H1 (cell line): ENCODE data around the gene CRNKL1. TPM values are rescaled to one million over a fixed set of nuclear protein-coding genes. Genes with fewer than 3 reads are reported as not detected.

ENCODE experiments used
- CBX8 ChIP-seq: fragments of 300-800, 300-1000 bp; sonication (generic); IDR thresholded peaks from 2 replicates; pipeline ENCODE4 v1.7.1; 2016; ENCODE audit warnings: low read depth, low read length, borderline replicate concordance
- CTBP2 ChIP-seq: IDR thresholded peaks from 2 replicates; pipeline ENCODE4 v1.7.0; 2011; ENCODE audit warnings: borderline replicate concordance, mild to moderate bottlenecking, moderate library complexity, mixed read lengths, low read length; ENCODE audit not compliant: insufficient read depth, insufficient read length
- EZH2 ChIP-seq: fragments of 200-600 bp; sonication (generic); IDR thresholded peaks from 2 replicates; pipeline ENCODE4 v1.7.1; 2012; ENCODE audit warnings: low read depth, mild to moderate bottlenecking, moderate library complexity, low read length, inconsistent platforms; ENCODE audit not compliant: severe bottlenecking
- RBBP5 ChIP-seq: IDR thresholded peaks from 2 replicates; pipeline ENCODE4 v1.7.1; 2012; ENCODE audit warnings: low read depth, mild to moderate bottlenecking, inconsistent platforms, low read length, moderate library complexity, borderline replicate concordance
- RXRA ChIP-seq: IDR thresholded peaks from 2 replicates; pipeline ENCODE4 v1.6.1; 2011; ENCODE audit warnings: low read depth, mild to moderate bottlenecking, low read length, moderate library complexity; ENCODE audit not compliant: insufficient read depth
- TCF12 ChIP-seq: IDR thresholded peaks from 2 replicates; pipeline ENCODE4 v1.6.1; 2011; ENCODE audit warnings: low read depth, mild to moderate bottlenecking, low read length
- polyA plus RNA-seq, 7 experiments: library from polyadenylated mRNA; depleted of rRNA in 3 of 7; stranded (reverse) in 5 of 7; unstranded in 2 of 7; fragments of >200 nt in 5 of 7; fragments of 200-250 nt in 2 of 7; gene quantifications; 1 replicate in 5 of 7; 2 replicates in 1 of 7; 4 replicates in 1 of 7; pipeline versions ENCODE4 v1.2.1 to v1.2.3, GENCODE V29; 2011 to 2013; ENCODE audit warnings: missing spikeins in 2 of 7, mixed read lengths in 2 of 7
- total RNA-seq: library from RNA; stranded (reverse); fragmentation: NEBNext Ultra II Directional; extraction: Animal tissue kit (Norgen Biotek cat#: 25700); gene quantifications from 2 replicates; pipeline ENCODE4 v1.2.1, GENCODE V29; 2021
- TF ChIP-seq, protein P1 (sequence below), 3 experiments: IDR thresholded peaks; 1 replicate in 2 of 3; 2 replicates in 1 of 3; pipeline versions ENCODE4 v1.5.1 to v1.6.1; 2011; ENCODE audit warnings: low read length in 3 of 3, mild to moderate bottlenecking in 3 of 3, inconsistent platforms in 2 of 3, low read depth in 1 of 3, moderate library complexity in 1 of 3; ENCODE audit not compliant: insufficient read depth in 1 of 3; ENCODE audit errors: control extremely low read depth in 1 of 3

CRNKL1 gene
- total and polyA plus RNA-seq, 2 of the 8 experiments (the other 6 are each of a cell fraction or from before 2014, with no cell fraction given): 4.0 to 26.5 TPM

DNA sequence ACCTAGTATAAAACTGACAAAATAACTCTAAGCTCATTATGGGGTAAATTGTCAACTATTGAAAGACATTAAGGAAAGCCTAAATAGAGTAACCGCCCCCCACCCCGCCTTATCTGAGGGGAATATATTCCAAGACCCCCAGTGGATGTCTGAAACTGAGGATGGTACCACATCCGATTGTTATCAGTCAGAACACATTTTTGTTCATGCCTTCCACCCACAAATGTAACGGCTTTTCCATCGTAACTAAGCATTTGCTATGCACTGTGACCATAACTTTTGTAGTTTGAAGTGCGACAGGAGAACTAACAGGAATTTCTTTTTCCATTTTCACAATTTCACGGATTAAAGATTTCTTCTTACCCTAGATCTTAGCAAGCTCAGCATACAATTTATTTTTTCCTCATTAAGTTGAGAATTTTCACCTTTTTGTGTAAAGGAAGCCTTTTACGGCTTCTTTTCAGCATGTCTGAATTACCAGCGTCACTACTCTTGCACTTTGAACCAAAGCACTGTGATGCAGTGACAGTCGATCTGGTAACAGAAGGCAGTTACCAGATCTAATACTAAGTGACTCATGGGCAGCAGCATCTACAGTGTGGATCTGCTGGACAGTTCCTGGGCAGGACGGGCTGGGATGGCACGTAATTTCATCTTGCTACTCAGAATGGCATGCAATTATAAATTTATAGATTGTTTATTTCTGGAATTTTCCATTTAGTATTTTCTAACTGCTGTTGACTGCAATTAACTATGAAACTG is 11.9 kb upstream of the CRNKL1 start (continued):
- TF ChIP-seq, protein P1, sequence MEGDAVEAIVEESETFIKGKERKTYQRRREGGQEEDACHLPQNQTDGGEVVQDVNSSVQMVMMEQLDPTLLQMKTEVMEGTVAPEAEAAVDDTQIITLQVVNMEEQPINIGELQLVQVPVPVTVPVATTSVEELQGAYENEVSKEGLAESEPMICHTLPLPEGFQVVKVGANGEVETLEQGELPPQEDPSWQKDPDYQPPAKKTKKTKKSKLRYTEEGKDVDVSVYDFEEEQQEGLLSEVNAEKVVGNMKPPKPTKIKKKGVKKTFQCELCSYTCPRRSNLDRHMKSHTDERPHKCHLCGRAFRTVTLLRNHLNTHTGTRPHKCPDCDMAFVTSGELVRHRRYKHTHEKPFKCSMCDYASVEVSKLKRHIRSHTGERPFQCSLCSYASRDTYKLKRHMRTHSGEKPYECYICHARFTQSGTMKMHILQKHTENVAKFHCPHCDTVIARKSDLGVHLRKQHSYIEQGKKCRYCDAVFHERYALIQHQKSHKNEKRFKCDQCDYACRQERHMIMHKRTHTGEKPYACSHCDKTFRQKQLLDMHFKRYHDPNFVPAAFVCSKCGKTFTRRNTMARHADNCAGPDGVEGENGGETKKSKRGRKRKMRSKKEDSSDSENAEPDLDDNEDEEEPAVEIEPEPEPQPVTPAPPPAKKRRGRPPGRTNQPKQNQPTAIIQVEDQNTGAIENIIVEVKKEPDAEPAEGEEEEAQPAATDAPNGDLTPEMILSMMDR (IDR thresholded peaks at IDR 0.05; ENCODE audit: control extremely low read depth in 1 of 3, insufficient read depth in 1 of 3, low read depth in 1 of 3, low read length in 3 of 3): no peak
- TF ChIP-seq TCF12 (no peak), CBX8 (no peak), CTBP2 (no peak), EZH2 (no peak), RXRA (no peak), RBBP5 (no peak)
- TF ChIP-seq, all 59 proteins: peak for 0
